Subcutaneous adipose tissue (tissue), 4 donors: ENCODE results near the gene VPS50. TPM values are rescaled to one million over a fixed set of nuclear protein-coding genes. Genes with fewer than 3 reads are reported as not detected.

ENCODE experiments used
- CTCF ChIP-seq: fragments of 450-650 bp; IDR thresholded peaks from one replicate; pipeline ENCODE4 v1.5.1; 2016; ENCODE audit warnings: low read depth, mild to moderate bottlenecking, control low read depth, antibody characterized with exemption, moderate library complexity
- total RNA-seq, 4 donors: library from RNA; depleted of rRNA; stranded (reverse); fragments of >200 nt; gene quantifications; one replicate each; pipeline ENCODE4 v1.1.0, GENCODE V29; 2016

The VPS50 gene
- total RNA-seq, 4 donors from 2014 or later = 33.3 to 50.1 (median 34.6) TPM

GRCh38 chr7:93226310-93226709, 5.9 kb upstream of the VPS50 start, which contains the start of gene HEPACAM2:
Gene HEPACAM2, minus strand, starts transcription at chr7:93226469.
- TF ChIP-seq CTCF = no peak

- no peak for TF ChIP-seq CTCF
Measured at GRCh38 chr7:93228302-93228701, 3.9 kb upstream of the VPS50 start.

GRCh38 chr7:93231259-93231658, 907 bp upstream of the VPS50 start:
- no peak for TF ChIP-seq CTCF

GRCh38 chr7:93232673-93233018, 480 bp downstream of the VPS50 start:
- TF ChIP-seq CTCF = no peak

GRCh38 chr7:93235541-93235940, 3.4 kb downstream of the VPS50 start:
- no peak for TF ChIP-seq CTCF

- no peak for TF ChIP-seq CTCF
Measured at GRCh38 chr7:93238131-93238530, 6.0 kb downstream of the VPS50 start.

- no peak for TF ChIP-seq CTCF
Measured at GRCh38 chr7:93238748-93239147, 6.6 kb downstream of the VPS50 start.
